Ishikawa (cell line): ENCODE measurements around the gene OR4D1.

Source experiments
- CEBPB ChIP-seq: IDR thresholded peaks from 2 replicates; pipeline ENCODE4 v1.6.1; 2012
- CREB1 ChIP-seq: IDR thresholded peaks from 2 replicates; pipeline ENCODE4 v1.6.1; 2012; ENCODE audit warnings: low read depth
- EGR1 ChIP-seq: IDR thresholded peaks from 2 replicates; pipeline ENCODE4 v1.6.1; 2012
- EP300 ChIP-seq: IDR thresholded peaks from 2 replicates; pipeline ENCODE4 v1.6.1; 2012; ENCODE audit warnings: borderline replicate concordance
- FOXM1 ChIP-seq: IDR thresholded peaks from 2 replicates; pipeline ENCODE4 v1.6.1; 2012; ENCODE audit warnings: low read depth, borderline replicate concordance
- NFIC ChIP-seq: IDR thresholded peaks from 2 replicates; pipeline ENCODE4 v1.6.1; 2012
- RAD21 ChIP-seq: IDR thresholded peaks from 2 replicates; pipeline ENCODE4 v1.6.1; 2012; ENCODE audit warnings: low read depth
- REST ChIP-seq: IDR thresholded peaks from 2 replicates; pipeline ENCODE4 v1.6.1; 2012; ENCODE audit warnings: low read depth, mild to moderate bottlenecking
- TAF1 ChIP-seq: IDR thresholded peaks from 2 replicates; pipeline ENCODE4 v1.6.1; 2012; ENCODE audit warnings: low read depth, mild to moderate bottlenecking
- TCF12 ChIP-seq: IDR thresholded peaks from 2 replicates; pipeline ENCODE4 v1.6.1; 2012; ENCODE audit warnings: low read depth
- TEAD4 ChIP-seq: IDR thresholded peaks from 2 replicates; pipeline ENCODE4 v1.6.1; 2012
- YY1 ChIP-seq: IDR thresholded peaks from 2 replicates; pipeline ENCODE4 v1.6.1; 2012; ENCODE audit warnings: low read depth
- TF ChIP-seq, protein P1 (sequence below): IDR thresholded peaks from 2 replicates; pipeline ENCODE4 v1.6.1; 2012
- TF ChIP-seq, protein P2 (sequence below): IDR thresholded peaks from 2 replicates; pipeline ENCODE4 v1.6.1; 2012

GRCh38 chr17:58107306-58107705 is 40.9 kb upstream of the OR4D1 start:
- TF ChIP-seq FOXM1 = no peak
- TF ChIP-seq RAD21 = no peak
- no peak for TF ChIP-seq CREB1
- no peak for TF ChIP-seq REST
- TF ChIP-seq, protein P1, sequence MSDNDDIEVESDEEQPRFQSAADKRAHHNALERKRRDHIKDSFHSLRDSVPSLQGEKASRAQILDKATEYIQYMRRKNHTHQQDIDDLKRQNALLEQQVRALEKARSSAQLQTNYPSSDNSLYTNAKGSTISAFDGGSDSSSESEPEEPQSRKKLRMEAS = no peak
- TF ChIP-seq, protein P2, sequence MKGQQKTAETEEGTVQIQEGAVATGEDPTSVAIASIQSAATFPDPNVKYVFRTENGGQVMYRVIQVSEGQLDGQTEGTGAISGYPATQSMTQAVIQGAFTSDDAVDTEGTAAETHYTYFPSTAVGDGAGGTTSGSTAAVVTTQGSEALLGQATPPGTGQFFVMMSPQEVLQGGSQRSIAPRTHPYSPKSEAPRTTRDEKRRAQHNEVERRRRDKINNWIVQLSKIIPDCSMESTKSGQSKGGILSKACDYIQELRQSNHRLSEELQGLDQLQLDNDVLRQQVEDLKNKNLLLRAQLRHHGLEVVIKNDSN = no peak
- TF ChIP-seq TAF1 = no peak
- no peak for TF ChIP-seq EP300
- TF ChIP-seq EGR1 = no peak
- TF ChIP-seq YY1 = no peak
- TF ChIP-seq TCF12 = no peak
- no peak for TF ChIP-seq NFIC
- no peak for TF ChIP-seq CEBPB
- no peak for TF ChIP-seq TEAD4
